ENCODE data around the gene SLC51B. TPM values are rescaled to one million over a fixed set of nuclear protein-coding genes. Genes with fewer than 3 reads are reported as not detected.
"Not testable (repeated sequence)": the region's sequence is repeated elsewhere in the genome, so short reads cannot be mapped to it uniquely, and the experiment has no call there.

The SLC51B gene
- total RNA-seq, 2 experiments from 2014 or later = not detected

GRCh38 chr15:65075607-65076395 lies 30.6 kb downstream of the SLC51B start:
- H3K9me3 Mint-ChIP-seq; H3K4me1 Mint-ChIP-seq; H3K27ac Mint-ChIP-seq; ATAC-seq (ENCODE audit: low read depth); H3K36me3 Mint-ChIP-seq; POLR2A ChIA-PET; H3K4me3 Mint-ChIP-seq; DNase-seq: not testable (repeated sequence)
- peaks cover 25% of the 10 kb centered on the region for H3K27me3 Mint-ChIP-seq

- peaks cover 8% of the 10 kb centered on the region for H3K4me1 Mint-ChIP-seq
- H3K27ac Mint-ChIP-seq = no peak within 1 kb of the TSS
- H3K36me3 Mint-ChIP-seq = no peaks in the 10 kb centered on the region
- DNase-seq (no peak), ATAC-seq (ENCODE audit: low read depth) (no peak)
- H3K4me3 Mint-ChIP-seq = no peak within 1 kb of the TSS
- no peaks in the 10 kb centered on the region for H3K9me3 Mint-ChIP-seq
- POLR2A ChIA-PET = no interaction called here
- peaks cover 31% of the 10 kb centered on the region for H3K27me3 Mint-ChIP-seq
Measured at GRCh38 chr15:65076486-65077290, 31.5 kb downstream of the SLC51B start, which contains the start of gene KBTBD13. KBTBD13 (plus strand) TSS chr15:65076746; CDS start chr15:65076816, 70 bp downstream.

GRCh38 chr15:65077291-65077980 lies 32.2 kb downstream of the SLC51B start:
- Mint-ChIP-seq H3K27ac (no peak overlapping the region), H3K36me3 (no peaks in the 10 kb centered on the region), H3K27me3 (peaks cover 33% of the 10 kb centered on the region), H3K4me3 (no peak overlapping the region), H3K9me3 (no peaks in the 10 kb centered on the region), H3K4me1 (peaks cover 16% of the 10 kb centered on the region)
- DNase-seq (no peak), ATAC-seq (ENCODE audit: low read depth) (no peak)
- POLR2A ChIA-PET = interaction anchor here (1.1 kb wide), 1 partner anchor 8 kb away, joined by 3 read pairs; no protein-coding TSS in a partner anchor

- no peaks in the 10 kb centered on the region for H3K36me3 Mint-ChIP-seq
- H3K4me1 Mint-ChIP-seq = peaks cover 21% of the 10 kb centered on the region
- peak overlapping the region; percentile 1 for H3K4me3 Mint-ChIP-seq
- peak; percentile 65 for DNase-seq
- H3K9me3 Mint-ChIP-seq = no peaks in the 10 kb centered on the region
- POLR2A ChIA-PET = interaction anchor here (1.1 kb wide), 1 partner anchor 9 kb away, joined by 3 read pairs; no protein-coding TSS in a partner anchor
- no peak overlapping the region for H3K27ac Mint-ChIP-seq
- peak; percentile 53 for ATAC-seq (ENCODE audit: low read depth)
- peaks cover 38% of the 10 kb centered on the region for H3K27me3 Mint-ChIP-seq
Measured at GRCh38 chr15:65077981-65078352, 32.8 kb downstream of the SLC51B start.

GRCh38 chr15:65079580-65079979 lies 34.4 kb downstream of the SLC51B start:
- no peak for DNase-seq
- Mint-ChIP-seq H3K27me3 (peaks cover 52% of the 10 kb centered on the region), H3K4me1 (peaks cover 28% of the 10 kb centered on the region), H3K27ac (no peak overlapping the region), H3K36me3 (no peaks in the 10 kb centered on the region), H3K4me3 (no peak overlapping the region), H3K9me3 (no peaks in the 10 kb centered on the region)
- POLR2A ChIA-PET = no interaction called here
- no peak for ATAC-seq (ENCODE audit: low read depth)

- Mint-ChIP-seq H3K27me3 (peaks cover 53% of the 10 kb centered on the region), H3K9me3 (no peaks in the 10 kb centered on the region), H3K4me1 (peaks cover 32% of the 10 kb centered on the region), H3K27ac (no peak overlapping the region), H3K4me3 (no peak overlapping the region), H3K36me3 (no peaks in the 10 kb centered on the region)
- ATAC-seq (ENCODE audit: low read depth) (no peak), DNase-seq (no peak)
- POLR2A ChIA-PET = no interaction called here
Measured at GRCh38 chr15:65081270-65081669, 36.1 kb downstream of the SLC51B start.

- Mint-ChIP-seq H3K27me3 (peaks cover 50% of the 10 kb centered on the region), H3K9me3 (no peaks in the 10 kb centered on the region), H3K36me3 (no peaks in the 10 kb centered on the region), H3K4me3 (no peak overlapping the region), H3K27ac (no peak overlapping the region), H3K4me1 (peaks cover 32% of the 10 kb centered on the region)
- no peak for ATAC-seq (ENCODE audit: low read depth)
- DNase-seq = no peak
- POLR2A ChIA-PET = no interaction called here
Measured at GRCh38 chr15:65081758-65082157, 36.6 kb downstream of the SLC51B start.

- POLR2A ChIA-PET = interaction anchor here (0.5 kb wide), 1 partner anchor 77 kb away, joined by 4 read pairs; no protein-coding TSS in a partner anchor
- Mint-ChIP-seq H3K36me3 (no peaks in the 10 kb centered on the region), H3K27me3 (peaks cover 50% of the 10 kb centered on the region), H3K27ac (no peak overlapping the region), H3K4me3 (peak overlapping the region; percentile 23), H3K4me1 (peaks cover 32% of the 10 kb centered on the region), H3K9me3 (no peaks in the 10 kb centered on the region)
- ATAC-seq (ENCODE audit: low read depth) = peak; percentile 90
- DNase-seq = peak; percentile 52
Measured at GRCh38 chr15:65082303-65082953, 37.2 kb downstream of the SLC51B start.

- Mint-ChIP-seq H3K4me3 (no peak overlapping the region), H3K4me1 (peaks cover 27% of the 10 kb centered on the region), H3K27ac (no peak overlapping the region), H3K9me3 (no peaks in the 10 kb centered on the region), H3K27me3 (peaks cover 43% of the 10 kb centered on the region), H3K36me3 (no peaks in the 10 kb centered on the region)
- DNase-seq (no peak), ATAC-seq (ENCODE audit: low read depth) (no peak)
- POLR2A ChIA-PET = interaction anchor here (0.5 kb wide), 1 partner anchor 78 kb away, joined by 4 read pairs; no protein-coding TSS in a partner anchor
Measured at GRCh38 chr15:65083262-65083701, 38.1 kb downstream of the SLC51B start.

- Mint-ChIP-seq H3K4me3 (no peak overlapping the region), H3K27ac (no peak overlapping the region), H3K9me3 (no peaks in the 10 kb centered on the region), H3K36me3 (no peaks in the 10 kb centered on the region), H3K27me3 (peaks cover 35% of the 10 kb centered on the region), H3K4me1 (peaks cover 27% of the 10 kb centered on the region)
- ATAC-seq (ENCODE audit: low read depth) = no peak
- POLR2A ChIA-PET = interaction anchor here (0.6 kb wide), 1 partner anchor 1795 kb away, joined by 3 read pairs; no protein-coding TSS in a partner anchor
- DNase-seq = no peak
Measured at GRCh38 chr15:65084500-65085206, 39.5 kb downstream of the SLC51B start.

- H3K4me3 Mint-ChIP-seq = no peak overlapping the region
- H3K36me3 Mint-ChIP-seq = no peaks in the 10 kb centered on the region
- POLR2A ChIA-PET = interaction anchor here (0.6 kb wide), 1 partner anchor 1796 kb away, joined by 3 read pairs; no protein-coding TSS in a partner anchor
- no peak for DNase-seq
- H3K9me3 Mint-ChIP-seq = no peaks in the 10 kb centered on the region
- ATAC-seq (ENCODE audit: low read depth) = no peak
- H3K4me1 Mint-ChIP-seq = peaks cover 27% of the 10 kb centered on the region
- no peak overlapping the region for H3K27ac Mint-ChIP-seq
- peaks cover 33% of the 10 kb centered on the region for H3K27me3 Mint-ChIP-seq
Measured at GRCh38 chr15:65085207-65085753, 40.1 kb downstream of the SLC51B start.

Data from activated naive CD8-positive, alpha-beta T cell treated with anti-CD3 and anti-CD28 coated beads, Interleukin-2, amount 10 ng/mL, durations not matched to agents 7 days and 5 days (primary cell).